Islet precursor cell (in vitro differentiated cells): ENCODE data around the gene C6orf141.

ENCODE experiments used
- DNase-seq: peaks from one replicate; pipeline ENCODE4 v3.0.0-alpha.2; 2018

Gene C6orf141

DNA sequence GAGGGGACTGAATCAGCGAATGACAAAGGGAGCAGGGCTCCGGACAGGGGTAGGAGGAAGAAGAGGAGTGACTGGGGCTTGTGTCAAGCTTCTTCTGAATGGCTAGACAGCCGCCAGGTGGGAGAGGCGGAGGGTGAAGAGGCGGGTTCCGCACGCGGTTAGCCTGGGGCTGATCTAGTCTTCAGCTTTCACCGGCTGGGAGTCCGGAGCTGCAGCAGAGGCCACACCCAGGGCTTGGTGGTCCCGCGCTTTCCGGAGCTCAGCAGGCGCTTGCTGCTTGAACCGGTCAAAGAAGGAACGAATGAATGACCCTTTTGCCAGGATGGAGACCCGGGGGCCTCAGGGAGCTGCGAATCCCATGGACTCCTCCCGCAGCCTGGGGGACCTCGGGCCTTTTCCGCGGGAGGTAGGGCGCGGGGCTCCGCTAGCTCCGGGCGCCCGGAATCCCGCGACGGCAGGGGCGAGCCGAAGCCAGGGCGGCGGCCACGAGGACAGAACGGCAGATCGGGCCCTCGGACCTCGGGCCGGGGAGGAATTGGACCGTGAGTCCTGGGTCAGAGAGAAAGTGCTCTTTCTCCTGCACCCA is at the start of gene C6orf141:
C6orf141 (plus strand) TSS at position 177 of the 586 bp plus-strand sequence; CDS start at position 302, 125 bp downstream.
- peak; percentile 95 for DNase-seq

DNA sequence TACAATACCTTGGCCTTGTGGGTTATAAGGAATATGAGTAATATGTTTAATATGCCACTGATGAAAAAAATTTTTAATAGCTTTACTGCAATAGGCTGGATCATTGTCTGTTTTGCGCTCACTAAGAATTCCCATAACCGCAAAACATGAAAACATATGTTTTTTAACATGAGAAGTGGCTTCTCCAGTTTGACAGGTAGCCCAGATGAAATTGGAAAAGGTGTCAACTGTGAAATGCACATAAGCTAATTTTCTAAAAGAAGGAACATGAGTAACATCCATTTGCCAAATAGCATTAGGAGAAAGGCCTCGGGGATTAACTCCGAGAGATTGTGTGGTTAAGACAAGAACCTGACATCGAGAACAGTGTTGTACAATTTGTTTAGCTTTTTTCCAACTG is 45.8 kb upstream of the C6orf141 start:
- DNase-seq, result no peak

DNA sequence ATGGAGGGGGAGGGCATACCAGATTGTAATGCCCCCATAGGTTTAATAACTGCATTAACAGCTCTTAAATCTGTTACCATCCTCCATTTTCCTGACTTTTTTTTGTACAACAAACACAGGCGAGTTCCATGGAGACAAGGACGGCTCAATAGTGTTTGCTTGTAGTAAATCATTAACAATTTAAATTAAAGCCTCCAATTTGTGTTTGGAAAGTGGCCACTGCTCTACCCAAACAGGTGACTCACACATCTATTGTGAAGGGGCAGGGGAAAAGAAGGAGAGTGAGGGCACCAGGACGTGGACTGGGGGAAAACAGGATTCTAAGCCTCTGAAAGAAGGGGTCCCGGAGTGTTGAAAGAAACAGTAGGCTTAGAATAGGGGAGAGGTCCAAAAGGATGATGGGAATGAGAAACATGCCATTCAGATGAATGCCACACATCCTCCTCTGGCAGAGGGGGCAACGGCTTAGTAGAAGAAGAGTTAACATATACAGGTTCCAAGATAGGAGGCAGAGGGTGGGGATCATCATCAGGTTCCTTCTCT is 43.8 kb upstream of the C6orf141 start:
- no peak for DNase-seq

DNA sequence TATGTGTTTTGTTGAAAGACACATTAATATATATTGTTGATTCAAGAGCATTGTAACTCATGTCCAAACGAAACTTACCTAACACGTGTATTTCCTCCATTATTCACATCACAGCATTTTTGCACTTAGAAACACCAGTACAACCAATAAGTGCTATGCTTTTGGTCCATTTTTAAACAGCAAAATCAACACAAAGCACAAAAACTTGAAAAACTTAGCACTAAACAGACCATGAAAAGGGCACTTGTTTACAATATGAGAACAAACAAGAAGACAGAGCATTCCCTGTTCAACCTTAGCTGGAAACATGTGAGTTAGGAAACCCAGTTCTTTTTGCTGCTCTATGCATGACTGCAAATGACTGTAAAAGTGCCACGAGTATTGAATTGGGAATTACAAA is 41.1 kb upstream of the C6orf141 start:
- DNase-seq, result no peak

DNA sequence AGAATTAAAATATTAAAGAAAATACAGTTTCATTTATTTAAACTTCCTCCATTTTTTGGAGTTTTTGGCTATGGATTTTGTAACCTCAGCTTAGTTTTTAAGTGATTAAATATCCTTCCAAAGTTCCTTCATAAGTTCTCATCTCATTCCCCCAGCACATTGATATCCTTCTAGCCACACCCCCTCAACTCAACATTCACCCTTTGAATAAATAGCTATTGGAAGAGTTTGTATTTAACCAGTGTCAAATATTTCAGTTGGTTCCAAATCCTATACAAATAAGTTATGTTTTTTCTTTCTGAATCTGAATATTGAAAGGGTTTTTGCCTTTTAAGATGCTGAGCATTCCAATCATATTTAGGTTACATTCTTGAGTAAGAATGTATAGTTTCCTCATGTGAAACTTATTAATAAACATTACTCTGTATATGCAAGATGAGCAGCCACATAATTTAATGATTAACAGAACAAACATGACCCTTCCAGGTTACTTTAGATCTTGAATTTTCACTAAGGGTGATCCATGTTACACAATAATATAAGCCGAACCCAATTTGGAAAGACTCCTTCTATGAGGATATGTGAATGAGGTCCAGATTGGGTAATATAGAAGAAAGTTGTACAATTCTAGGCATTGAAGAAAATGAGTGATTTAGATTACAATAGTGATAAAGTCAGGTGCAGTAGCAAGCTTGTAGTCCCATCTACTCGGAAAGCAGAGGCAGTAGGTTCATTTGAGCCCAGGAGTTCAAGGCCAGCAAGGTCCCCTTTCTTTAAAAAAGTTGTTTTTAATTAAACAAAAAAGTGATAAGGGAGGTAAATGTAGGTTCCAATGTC is 37.1 kb upstream of the C6orf141 start:
- no peak for DNase-seq

DNA sequence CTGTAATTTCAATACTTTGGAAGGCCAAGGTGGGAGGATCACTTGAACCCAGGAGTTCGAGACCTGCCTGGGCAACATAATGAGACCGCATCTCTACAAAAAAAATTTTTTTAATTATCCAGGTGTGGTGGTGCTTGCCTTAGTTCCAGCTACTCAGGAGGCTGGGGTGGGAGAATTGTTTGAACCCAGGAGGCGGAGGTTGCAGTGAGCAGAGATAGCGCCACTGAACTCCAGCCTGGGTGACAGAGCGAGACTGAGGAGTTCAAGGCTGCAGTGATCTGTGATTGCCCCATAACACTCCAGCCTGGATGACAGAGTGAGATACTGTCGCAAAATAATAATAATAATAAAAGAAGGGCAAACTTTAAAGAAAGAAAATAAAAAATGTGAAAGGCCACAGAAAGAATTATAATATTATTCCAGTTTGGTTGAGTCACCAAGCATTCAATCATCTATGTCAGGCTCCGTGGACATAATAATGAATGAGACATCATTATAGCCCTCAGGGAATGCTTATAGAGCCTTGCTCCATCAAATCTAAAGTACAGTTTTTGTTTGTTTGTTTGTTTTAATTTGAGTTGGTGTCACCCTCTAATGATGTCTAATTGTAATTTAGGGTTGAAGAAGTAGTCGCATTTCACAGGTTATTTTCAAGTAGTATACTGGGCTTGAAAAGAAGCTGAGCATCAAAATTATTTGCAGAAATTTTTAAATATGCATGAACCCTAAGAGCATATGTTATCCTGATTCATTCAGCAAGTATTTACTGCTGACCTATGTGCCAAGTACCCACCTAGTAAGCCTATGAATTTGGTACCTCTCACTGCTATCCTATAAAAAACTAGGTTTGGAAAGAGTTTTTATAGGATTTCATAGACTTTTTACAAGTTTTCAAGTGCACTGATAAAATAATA is 35.6 kb upstream of the C6orf141 start:
- no peak for DNase-seq

DNA sequence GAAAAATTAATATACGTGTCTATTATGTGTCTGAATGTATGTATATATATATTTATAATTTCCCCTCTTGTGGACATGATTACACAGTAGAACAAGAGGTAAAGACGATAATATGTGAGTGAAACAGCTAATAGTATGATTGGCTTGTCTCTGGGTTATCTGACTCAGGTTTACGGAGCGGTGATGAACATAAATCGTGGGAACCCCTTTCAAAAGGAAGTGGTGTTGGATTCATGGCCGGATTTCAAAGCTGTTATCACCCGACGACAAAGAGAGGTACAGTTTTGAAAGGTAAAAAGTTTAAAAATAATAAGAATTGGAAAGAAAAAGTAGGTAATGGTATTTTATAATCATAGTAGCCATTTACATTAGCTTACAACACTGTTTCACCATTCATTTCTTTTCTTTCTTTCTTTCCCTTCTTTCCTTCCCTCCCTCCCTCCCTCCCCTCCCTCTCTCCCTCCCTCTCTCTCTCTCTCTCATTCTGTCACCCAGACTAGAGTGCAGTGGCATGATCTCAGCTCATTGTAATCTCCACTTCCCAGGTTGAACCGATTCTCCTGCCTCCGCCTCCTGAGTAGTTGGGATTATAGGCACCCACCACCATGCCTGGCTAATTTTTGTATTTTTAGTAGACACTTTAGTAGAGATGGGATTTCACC is 34.9 kb upstream of the C6orf141 start:
- DNase-seq, result no peak

DNA sequence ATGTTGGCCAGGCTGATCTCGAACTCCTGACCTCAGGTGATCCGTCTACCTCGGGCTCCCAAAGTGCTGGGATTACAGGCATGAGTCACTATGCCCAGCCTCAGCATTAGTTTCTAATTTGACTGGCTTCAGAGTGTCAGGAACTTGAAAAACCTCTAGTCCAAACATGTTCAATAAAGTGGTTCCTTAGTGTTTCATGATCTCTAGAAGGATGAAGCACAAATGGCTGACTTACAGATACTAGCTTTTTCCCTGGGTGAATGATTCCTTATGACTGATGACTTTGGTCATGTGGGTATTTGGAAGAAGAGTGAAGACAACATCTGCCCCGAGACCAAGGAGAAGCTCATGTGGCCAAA is 34.3 kb upstream of the C6orf141 start:
- no peak for DNase-seq

DNA sequence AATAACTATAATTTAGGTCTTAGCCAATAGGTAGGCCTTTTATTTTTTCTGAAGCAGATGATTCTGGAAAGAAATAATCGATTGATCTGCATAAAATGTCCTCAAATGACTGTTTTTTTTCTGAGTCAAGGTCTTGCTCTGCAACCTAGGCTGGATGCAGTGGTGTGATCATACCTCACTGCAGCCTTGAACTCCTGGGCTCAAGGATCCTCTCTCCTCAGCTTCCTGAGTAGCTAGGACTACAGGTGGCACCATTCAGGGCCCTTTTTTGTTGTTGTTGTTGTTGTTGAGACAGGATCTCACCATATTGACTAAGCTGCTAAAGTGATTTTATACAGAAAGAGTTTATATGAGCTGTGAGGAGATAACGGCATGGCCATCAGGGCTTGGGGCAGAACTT is 32.5 kb upstream of the C6orf141 start:
- no peak for DNase-seq

DNA sequence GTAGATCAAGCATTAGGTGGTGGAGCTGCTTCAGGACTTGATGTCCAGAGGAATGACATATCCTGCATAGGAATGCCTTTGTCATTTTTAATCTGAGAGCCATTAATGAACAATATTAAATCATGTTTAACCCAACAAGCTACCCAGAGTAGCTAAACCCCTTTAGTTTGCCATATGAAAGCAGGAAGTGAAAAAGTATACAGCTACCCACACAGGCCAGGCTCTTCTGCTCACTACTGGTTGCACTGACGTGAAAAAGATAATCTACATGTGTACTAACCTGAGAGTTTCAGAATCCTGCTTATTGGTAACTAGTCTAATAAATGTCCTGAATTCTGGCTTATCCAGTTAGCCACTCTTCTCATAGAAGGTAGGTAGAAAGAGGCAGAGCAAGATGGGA is 30.8 kb upstream of the C6orf141 start:
- no peak for DNase-seq

DNA sequence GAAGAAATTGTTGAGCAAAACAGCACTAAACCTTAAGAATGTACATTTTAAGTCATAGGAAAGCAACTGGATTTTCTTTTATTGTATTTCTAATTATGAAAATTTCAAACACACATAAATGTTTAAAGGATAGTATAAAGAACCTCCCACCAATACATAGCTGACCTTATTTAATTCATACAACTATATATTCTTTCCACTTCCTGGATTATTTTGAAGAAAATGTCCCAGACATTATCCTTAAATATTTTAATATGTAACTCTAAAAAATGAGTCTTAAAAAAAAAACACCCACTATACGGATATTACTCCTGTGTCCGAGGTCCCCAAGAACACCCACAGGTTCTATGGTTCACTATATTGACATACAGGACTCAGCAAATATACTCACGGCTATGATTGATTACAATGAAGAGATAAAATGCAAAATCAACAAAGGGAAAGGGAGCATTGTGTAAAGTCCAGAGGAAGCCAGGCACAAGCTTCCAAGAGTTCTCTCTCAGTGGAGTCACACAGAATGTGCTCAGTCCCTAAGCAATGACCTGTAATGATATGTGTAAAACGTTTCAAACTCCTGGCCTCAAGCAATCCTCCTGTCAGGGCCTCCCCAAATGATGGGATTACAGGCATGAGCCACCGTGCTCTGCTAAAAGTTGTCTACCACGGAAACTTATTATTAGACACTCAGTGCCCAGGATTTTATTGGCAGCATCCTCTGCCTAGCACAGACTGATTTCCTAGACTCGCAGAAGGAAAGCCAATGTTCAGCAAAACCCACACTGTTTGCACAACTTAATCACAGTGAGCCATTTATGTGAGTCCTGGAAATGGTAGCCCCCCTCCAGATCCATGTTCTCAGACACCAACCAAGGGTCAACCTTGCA is 27.5 kb upstream of the C6orf141 start:
- DNase-seq, result no peak

DNA sequence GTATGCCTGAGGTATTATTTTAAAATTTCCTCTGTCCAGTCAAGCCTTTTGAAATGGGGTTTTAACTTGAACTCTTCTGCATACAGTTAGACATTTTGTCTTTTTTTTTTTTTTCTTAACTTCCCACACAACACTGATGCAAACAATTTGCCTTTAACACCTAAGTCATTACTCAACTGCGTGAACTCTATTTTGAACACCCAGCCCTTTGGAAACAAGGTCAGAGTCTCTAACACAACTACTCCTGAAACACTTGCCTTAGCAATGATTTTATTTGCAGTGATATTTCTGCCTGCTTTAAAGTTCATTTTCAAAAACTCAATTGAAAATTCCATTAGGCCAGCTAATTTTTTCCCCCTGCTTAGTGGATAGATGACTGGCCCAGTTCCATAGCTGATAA is 26.6 kb upstream of the C6orf141 start:
- no peak for DNase-seq

DNA sequence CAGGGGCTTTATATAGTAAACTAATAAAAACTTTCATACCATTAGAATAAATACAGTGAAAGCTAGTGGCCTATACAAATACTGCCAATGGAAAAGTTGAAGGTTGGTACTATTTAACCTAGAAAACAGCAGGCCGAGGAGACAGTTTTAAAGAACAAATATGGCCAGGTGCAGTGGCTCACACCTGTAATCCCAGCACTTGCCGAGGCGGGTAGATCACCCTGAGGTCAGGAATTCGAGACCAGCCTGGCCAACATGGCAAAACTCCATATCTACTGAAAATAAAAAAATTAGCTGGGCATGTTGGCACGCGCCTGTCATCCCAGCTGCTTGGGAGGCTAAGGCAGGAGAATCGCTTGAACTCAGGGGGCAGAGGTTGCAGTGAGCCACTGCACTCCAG is 25.9 kb upstream of the C6orf141 start:
- no peak for DNase-seq

DNA sequence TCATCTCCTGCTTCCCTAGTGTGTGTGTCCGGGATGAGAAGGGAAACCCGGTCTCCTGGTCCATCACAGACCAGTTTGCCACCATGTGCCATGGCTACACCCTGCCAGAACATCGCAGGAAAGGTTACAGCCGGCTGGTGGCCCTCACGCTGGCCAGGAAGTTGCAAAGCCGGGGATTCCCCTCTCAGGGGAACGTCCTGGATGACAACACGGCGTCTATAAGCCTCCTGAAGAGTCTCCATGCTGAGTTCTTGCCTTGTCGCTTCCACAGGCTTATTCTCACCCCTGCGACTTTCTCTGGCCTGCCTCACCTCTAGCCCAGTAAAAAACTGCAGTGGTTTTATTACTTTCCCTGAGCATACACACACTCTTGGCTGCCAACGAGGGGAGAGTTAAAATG is 23.9 kb upstream of the C6orf141 start:
- DNase-seq, result no peak

DNA sequence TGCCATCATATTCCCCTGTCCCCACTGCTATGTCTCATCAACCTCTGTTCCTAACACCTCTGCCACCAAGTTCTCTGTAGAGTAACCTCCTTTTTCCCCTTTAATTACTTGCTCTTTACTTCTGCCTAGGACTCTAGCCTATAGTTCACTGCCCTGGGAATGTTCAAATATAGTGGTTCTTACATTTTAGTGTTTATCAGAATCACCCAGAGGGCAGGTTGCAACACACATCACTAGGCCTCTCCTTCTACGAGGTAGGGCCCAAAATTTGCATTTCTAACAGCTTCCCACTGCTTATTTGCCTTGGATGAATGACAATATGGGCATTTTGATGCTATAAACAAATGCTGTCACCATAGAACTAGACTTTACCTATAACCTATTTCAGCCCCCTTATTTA is 23.1 kb upstream of the C6orf141 start:
- no peak for DNase-seq

DNA sequence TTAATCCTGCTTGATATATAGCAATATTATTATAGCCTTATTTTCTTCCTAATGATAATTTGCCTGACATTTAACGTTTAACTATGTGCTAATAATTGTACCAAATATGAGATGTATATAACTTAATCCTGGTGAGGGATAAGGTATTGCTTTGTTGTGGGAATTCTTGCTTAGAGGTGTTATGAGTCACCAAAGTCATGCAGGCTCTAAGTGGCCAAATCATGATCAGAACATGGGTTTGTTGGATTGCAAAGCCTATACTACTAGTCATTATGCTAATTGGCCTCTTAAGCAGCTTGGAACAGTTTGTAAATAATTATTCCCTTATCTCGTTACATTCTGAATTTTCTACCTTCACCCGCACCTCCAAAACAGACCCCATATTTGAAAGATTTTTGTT is 21.9 kb upstream of the C6orf141 start:
- no peak for DNase-seq

DNA sequence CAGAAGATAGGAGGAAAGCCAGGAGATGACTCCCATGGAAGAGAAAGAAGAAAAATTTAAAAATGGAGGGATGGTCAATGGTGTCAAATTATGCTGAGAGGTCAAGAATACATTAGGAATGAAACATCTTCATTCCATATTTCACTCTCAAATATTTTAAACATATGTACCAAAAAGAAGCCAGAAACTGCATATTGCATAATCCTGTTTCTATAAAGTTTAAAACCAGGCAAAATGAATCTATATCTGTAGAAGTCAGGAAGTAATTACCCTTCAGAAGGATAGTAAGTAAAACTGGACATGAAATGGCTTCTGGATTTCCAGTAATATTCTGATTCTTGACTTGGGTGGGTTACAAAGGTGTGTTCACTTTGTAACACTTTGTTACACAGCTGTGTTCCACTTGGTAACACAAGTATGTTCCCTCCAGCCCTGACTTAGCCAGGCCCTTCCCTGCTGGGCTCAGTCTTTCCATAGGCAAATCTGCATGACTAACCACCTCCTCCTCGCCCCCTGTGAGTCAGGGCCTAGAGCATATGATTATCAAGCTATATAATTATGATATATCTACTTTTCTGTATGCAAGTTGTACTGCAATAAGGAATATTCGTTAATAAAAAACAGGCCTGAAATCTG is 20.2 kb upstream of the C6orf141 start:
- DNase-seq, result no peak

DNA sequence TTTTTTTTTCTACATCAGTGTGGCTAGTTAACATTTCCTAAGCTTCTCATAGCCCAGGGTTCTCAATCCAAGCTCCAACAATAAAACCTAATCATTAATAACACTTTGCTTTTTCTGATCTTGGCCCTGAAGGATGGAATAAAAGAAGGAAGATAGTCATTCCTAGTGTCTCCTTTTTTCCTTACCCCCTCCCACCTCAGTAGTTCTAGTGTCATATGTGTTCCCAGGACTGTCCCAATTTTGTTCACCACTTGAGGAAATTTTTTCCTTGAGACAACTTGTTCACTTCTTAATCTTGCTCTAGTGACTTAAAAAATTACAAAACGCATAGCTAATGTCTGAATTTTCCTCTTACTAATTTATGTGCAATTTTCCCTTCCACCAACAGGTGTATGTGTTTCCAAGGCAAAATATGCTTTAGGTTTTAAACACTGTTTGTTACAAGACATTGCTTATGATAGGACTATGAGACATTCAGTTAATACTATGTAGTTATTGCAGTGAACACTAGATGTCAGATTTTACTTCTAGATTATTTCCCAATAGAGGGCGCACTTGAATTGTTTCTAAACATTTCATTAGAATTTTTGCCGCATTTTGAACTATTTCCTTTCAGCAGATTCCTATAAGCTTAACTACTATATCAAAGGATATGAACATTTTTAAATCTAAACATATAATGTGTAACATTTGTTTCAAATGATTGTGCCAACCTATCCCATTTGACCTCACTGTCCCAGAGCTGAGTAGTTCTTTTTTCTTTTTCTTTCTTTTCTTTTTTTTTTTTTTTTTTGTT is 18.5 kb upstream of the C6orf141 start:
- no peak for DNase-seq

DNA sequence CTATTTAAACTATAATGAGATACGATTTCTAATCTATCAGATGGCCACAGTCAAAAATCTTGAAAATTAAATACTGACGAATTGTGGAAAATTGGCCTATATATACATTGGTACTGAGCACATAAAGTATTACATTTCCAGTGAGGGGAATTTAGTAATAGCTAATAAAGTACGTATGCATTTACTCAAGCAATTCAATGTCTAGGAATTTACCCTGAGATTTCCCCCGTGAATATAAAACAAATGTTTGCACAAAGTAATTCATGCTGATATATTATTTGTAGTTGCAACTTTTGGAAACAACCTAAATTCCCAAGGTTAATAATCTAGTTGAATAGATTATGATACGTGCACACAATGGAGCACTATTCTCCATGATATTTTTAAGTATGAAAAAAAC is 14.7 kb upstream of the C6orf141 start:
- no peak for DNase-seq

DNA sequence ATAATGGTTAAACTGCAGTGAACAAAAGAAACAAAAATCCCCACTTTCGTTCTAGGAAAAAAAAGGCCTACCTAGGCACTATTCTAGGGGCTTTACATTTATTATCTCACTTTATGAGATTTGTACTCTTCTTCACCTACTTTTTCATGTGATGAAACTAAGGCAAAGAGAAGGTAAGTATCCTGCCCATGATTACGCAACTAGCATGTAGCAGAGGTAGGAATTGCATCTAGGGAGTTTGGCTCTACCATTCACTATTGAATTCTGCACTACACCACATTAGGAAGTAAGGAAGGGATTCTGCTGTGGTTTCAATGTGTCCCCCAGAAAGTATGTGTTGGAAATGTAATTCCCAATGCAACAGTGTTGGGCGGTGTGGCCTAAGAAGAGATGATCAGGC is 11.4 kb upstream of the C6orf141 start:
- DNase-seq, result no peak
